Activated gamma-delta T cell (primary cell): ENCODE data around the gene P3H2.
"Not testable (repeated sequence)": the region's sequence is repeated elsewhere in the genome, so short reads cannot be mapped to it uniquely, and the experiment has no call there.

Experiments used
- DNase-seq: peaks from one replicate; lab custom pipeline; 2025; lab: John Stamatoyannopoulos, UW

The P3H2 gene

DNA sequence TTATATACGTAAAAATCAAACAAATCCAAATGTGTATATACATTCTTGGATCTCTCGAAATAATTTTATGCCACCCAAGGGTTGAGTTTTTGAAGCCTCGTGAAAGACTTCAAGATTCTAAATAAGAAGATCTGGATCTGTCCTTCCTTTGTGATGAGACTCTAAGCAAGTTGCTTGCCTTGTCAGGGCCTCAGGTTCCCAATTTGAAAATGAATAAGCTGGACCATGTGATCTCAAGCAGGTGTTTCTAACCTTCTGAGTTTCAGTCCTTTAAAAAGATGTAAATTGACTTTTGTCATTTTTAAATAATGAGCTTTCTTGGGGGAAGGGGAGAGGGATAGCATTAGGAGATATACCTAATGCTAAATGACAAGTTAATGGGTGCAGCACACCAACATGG, 137.1 kb downstream of the P3H2 start:
- no peak for DNase-seq

DNA sequence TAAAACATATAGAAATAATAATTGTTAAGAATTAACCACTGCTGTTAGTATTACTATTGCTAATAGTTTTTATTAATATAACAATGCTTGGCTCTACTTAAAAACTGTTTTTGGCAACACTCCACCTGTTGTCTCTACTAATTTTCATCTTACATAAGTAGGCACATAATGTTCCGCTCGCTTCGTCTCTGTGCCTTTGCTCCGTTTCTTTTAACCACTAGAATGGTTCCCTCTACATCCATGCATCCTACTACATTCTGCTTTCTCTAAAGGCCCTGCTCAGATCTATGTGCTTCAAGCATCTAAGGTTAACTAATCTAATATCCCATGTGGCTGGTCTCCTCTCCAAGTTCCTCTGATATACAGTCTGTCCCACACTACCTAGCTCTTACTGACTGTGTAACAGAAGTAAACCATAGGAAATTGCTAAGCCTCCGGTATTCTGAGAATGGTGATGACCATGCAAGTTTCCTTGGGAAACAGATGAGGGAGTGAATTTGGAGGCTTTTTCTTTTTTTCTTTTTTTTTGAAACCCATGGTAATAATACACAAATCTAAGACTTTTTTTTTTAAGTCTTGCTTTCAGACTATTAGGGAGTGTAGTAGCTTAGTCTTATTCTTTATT, 138.3 kb downstream of the P3H2 start:
- DNase-seq = no peak

DNA sequence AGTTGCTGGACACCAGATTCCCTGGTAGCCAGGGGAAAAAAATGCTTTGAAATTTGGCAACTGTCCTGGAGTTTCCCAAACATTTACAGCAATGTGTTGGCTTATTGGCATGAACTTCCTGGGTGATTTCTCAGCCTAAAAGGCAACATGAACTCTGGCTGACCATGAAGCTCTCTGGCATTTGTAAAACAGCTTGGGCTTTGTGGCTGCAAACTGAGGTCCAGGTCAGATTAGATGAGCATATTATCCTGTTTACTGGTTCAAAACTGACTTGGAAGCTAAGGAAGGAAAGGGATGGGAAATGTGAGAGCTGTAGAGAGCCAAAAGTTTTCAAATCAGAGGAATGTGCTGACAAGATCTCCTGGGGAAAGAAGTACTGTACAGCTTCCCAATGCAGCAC, 139.0 kb downstream of the P3H2 start:
- DNase-seq = no peak

DNA sequence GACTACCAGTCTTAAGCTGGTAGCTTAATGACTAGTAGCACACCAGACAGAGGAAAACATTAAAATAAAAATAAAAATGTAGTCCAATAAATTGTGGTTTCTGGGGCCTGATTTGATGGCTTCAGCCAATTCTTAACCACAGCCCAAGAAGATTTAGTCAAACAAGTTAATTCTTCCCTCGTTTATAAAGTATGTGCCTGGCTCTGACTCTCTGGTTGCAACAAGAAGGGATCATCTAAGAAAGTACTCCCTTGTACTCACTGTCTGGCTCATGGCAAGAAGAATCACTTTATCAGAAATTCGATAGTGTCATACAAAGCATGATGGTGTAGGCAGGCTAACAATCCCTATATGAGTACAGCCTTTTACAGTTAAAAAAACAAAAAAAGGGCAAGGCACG, 141.9 kb downstream of the P3H2 start:
- DNase-seq = no peak

DNA sequence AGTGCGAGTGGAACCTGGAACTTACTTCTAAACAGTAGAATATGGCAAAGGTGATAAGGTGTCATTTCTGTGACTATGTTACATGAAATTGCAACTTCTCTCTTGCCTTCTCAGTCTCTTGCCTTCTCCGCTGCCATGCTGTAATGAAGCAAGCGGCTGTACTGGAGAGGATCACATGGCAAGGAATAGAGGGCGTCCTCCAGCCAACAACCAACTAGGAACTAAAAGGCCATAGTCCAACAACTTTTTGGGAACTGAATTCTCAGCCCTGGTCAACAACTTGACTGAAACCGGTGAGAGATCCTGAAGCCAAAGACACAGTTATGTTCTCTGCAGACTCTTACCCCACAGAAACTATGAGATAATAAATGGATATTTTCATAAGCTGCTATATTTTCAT, 143.5 kb downstream of the P3H2 start:
- DNase-seq = no peak

DNA sequence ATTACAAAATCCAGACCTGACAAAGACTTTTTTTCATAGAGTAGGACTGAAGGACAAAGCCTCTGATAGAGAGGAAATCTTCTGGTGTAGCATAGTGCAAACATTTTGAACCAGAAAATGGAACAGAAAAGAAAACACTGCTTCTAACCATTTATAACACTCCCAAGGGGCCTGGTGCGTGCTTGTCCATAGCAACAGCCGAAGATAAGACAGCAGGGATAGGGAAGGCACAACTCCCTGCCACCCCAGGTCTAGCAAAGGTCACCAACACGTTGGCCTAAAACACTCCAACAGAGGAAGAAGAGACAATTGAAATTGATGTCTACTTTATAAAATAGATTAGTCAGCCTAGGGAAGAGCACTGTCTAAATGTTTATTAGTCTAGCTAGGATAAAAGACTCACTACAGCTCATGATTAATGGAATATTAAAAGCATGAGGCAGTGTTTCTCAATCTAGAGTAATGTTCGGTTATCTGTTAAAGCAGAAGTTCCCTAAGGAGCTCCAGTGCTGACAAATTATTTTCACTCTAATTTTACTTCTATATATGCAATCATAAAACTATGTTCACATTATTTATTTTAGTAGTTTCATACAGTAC, 145.2 kb downstream of the P3H2 start:
- no peak for DNase-seq

DNA sequence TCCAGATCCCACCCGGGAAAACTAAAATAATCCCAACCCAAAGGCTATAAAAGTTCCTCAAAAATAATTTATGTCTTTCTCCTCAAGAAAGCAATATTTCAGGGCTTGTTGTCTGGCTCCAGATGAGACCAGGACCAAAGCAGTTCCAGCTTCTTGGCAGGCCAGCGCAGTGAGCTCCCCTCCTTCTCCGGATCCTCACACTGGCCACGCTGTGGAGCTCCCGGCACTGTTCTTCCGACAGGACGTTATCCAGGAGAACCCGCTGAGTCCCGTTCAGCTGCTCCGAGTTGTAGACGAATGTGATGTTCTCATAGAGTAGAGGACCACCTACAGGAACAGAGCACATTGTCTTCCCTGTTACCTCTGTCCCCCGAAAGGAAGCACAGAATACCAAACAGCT, 146.3 kb downstream of the P3H2 start:
- DNase-seq = no peak

DNA sequence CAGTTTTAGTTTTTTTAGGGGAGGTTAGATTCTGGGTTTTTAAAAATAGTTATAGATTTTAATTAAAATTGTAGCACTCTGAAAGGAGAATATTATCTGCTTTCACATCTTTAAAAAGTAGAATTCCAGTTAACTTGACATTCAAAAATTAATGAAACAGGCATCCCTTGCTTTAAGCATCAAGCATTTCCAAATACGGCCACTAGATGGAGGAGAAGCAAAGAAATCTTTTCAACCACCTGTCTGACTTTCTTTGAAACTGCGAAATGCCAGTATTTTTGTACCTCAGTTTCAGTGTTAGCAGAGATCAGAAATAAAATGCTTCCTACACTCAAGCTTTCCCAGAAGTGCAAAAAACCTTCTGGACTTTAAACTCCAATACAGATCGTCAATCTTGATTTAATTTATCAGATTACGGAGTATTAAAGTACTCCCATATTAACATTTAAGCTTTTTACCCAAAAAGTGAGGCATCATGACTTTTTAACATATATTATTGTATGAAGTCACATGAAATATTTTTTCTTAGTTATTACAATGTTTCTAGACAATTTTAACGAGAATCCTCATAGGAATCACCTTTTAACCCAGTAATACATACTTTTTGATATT, 153.3 kb downstream of the P3H2 start:
- DNase-seq = no peak

DNA sequence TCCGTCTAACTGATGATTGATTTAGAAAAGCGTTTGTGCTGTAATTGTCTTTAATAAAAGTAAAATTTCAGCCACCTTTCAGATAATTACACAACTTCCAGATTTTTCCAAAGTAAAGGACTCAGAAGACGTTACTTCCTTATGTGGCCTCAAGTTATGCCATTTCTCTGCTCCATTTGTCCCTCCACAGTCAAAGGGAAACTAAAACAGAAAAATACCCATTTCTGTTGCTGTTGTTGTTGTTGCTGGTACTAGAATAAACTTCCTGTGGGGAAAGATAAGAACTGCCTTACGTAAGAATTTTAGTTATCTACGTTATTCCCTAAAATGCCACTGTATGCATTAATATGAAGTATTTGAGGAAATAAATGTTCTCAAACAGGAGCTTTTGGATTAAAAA, 153.9 kb downstream of the P3H2 start:
- DNase-seq = no peak

DNA sequence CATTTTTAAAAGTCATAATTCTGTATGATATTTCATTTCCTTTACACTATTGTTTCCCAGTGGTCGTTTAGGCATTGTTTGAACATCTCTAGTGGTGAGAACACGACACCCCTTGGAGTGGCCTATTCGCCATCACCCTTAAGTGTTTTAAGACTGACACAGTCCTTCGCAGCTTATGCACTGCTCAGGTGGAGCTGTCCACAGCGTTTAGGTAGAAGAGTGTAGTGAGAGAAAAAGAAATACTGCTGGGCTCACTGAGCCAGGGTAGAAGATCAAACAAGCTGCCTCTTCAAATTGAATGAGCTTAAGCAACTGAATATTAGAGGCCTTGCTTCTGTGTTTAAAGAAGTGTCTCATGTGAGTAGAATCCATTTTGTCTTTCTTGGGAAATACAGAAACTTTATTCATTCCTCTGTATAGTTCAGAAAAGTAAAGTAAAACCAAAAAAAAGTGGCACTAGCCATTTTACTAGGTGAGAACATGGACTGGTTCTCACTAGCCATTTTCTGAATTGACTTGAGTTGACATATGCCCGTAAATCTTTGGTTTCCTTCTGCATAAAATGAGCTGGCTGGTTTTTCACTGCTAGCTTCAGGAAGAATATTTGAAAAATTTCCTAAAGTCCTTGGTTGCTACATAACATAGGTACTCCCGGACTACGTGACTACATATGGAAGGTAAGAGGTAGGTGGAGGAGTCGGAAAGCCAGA, 155.9 kb downstream of the P3H2 start:
- DNase-seq = no peak

DNA sequence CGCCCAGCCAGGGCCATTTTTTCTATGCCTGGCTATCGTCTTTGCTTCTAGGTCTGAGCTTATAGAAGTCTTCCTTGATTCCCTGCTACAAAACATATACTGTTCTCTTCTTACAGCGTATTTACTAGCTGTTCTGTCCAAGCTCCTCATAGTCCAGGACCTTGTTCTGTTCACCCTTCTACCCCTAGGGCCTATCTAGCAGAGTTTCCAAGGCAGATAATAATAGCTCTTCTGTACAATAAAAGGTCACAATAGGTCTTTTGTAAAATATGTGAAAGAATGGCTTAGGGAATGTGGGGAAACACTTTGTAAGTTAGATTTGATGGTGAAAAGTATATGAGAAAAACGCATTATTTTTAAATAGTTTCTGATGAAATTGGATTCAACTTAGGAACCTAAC, 158.2 kb downstream of the P3H2 start:
- DNase-seq = no peak

DNA sequence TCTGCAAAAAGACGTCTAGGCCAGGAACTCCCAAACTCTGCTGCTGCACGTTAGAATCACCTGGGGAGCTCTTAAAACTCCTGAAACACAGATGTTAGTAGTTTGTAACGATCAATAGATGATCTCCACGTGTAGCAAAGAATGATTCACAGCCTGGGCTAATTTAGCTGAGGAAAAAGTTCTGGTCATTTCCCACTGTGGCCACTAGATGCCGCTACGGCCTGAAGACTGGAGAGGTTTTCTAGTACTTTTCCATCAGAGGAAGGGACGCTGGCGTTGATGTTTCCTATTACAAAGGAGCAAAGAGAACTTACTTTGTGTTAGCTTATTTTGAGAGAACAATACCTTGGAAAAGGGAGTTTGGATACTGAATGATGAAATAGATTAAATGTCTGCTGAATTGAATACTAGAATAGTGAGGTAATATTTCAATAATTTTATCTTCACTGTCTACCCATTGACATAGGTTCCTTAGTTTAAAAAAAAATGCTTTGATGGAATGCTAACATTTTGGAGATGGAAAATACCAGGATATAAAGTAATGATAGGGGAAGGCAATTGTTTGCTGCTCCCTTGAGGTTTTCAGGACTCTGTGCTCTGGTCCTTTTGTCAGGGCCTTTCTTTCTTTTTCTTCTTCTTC, 159.1 kb downstream of the P3H2 start:
- no peak for DNase-seq

DNA sequence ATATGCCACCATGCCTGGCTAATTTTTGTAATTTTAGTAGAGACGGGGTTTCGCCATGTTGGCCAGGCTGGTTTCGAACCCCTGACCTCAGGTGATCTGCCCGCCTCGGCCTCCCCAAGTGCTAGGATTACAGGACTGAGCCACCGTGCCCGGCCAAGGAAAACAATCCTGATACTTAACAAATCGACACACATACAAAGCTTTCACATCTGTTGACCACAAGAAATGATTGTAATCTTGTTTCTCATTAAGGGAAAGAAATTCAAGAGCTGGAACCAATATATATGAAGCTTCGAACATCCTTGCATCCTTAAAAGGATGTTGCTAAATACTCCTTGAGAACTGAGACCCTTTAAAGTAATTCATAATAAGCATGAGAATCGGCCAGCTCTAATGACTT, 159.6 kb downstream of the P3H2 start:
- not testable (repeated sequence) for DNase-seq

DNA sequence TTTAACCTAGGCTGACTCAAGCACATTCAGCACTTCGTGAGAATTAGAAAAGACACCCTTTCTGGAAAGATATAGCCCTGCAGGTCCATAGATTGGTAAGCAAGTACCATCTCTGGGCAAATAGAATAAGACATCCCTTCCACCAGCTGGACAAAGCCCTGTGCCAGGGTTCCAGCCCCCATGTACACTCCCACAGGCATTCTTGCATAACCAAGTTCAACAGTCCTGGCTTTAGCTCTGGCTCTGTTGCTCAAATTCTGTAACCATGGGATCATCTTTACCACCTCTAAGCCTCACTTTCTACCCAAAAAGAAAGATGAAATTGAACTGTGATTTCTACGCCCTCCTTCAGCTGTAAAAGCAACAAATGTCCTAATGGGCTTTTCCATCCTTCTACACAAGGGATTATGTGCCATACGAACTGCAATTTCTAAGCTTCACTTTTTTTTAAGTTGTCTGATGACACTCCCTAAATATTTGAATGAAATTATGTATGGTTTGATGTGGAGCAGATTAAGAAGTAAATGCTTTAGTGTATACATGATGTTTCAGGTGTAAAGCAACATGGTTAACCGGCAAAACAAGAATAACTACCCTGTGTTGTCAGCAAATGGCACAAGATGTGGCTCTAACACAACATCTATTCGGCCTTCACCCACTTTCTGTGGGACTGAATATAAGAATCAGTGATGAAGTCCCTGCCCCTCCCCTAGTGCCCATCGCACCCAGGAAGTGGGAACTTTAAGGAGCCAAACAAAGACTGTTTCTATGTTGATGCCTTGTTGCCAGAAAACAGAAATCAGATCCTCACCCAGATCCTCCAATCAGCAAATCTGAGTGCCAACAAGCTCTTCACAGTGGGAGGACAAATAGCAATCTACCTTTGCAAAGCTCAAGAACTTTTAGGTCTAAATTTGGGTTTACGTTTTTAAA, 165.7 kb downstream of the P3H2 start:
- no peak for DNase-seq

DNA sequence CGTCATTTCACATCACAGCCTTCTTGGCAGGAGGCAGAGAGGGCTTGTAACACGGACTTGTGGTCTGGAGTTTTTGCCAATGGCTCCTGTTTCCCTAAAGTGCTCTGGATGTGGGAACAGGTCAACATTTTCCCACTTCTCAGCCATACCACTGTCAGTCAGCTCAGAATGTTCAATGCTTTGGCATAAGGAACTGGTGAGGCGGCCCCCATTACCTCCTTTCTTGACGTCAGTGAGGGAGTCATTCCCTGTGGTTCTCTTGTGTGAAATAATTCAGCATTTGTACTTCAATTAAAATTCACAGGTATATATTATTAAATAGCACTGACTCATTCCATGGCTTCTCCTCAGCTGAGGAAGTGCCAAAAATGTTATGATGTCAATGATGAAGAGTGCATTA, 167.1 kb downstream of the P3H2 start:
- no peak for DNase-seq

DNA sequence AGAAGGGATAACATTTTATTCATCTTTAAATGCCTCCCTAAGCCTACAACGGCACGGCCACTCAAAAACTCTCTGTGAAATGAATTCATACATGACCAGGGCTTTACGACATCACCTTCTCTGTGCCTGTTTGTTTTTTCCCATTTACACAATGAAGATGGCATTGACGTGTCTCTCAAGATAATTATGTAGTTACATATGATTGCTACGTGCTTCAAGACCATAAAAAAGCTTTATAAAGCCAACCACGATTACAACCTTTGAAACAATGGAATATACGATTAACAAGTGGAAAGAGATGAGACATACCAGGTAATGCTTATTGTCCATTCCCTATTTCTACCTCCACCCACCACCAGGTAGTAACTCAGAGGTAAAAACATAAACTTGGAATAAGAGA, 168.4 kb downstream of the P3H2 start:
- no peak for DNase-seq

DNA sequence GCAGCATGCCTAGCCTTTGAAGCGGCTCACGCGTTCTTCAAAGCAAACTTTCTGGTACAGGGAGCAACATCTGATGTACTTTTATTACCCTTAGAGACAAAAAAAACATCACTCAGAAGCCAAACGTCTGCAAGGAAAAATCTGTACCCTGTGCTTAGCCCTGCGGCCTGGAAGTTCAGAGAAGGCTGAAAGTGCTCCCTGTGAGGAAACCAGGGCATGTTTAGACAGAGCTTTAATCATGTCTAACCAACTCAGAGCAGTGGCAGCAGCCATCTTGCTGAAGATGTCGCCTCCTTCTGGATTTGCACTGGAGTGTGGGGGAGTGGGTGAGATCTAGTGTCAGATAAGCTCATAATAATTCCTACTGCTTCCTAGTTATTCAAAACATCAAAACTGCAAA, 170.4 kb downstream of the P3H2 start:
- DNase-seq = no peak

DNA sequence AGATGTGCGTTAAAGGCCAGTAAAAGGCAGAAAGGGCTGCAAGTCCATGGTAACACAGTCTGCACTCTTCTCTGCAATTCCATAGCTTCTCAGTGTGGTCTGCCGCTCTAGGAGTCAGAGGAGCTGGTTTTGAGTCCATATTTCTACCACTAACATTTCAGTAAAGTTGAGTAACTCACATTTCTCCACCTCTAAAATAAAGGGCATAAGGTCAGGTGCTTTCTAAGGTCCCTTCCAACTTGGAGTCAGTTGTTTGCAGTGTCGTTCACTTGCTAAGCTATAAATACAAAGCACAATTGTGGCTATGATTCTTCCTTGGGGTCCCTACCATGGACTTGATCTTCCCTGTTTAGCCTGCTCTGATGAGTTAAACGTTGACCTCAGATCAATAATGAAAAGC, 171.1 kb downstream of the P3H2 start:
- DNase-seq = no peak

DNA sequence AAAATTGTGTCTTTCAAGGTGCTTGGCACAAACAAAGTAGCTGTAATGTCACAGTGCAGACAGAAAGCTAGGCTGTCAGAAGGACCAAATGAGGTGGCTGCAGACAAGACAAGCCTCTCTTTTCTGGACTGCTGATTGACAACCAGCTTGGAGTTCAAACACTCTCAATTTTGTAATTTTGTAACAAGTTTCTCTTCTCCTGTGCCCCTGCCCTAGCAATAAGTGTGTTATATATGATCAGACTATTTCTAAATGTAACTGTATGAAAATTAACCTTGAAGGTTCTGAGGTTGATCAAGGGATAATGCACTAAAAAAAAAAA, 172.0 kb downstream of the P3H2 start:
- no peak for DNase-seq

DNA sequence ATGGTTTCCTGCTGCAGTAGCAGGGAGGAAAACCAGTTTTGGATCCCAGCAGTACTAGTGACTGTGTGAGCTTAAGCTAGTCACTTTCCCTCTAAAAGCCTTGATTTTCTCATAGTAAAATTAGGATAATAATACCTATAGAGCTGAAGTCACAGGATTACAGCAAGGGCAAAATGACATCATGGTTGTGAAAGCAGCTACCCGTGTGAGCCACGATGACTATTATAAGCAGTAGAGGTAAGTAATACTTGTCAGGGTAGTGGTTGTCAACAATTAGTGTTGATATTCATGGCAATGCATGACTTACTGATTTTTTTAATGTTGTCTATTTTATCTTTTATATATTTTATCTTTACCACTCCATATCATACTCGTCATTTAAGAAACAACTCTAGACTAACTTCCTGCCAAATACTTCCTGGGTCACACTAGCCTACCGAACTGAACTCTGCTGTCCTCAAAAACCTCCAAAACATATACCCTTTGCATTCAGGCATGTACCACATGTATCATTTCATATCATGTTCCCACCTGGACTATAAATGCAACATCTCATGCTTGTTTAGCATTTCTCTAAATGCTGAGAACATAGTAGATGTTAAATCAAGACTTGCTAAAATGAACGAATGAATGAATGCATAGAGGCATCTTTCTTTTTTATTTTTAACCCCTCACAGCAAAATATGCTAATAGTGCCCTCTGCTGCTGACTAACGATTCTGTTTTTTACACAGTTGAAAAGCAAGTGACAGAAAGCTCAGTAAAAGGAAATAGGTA, 172.6 kb downstream of the P3H2 start:
- DNase-seq = no peak

DNA sequence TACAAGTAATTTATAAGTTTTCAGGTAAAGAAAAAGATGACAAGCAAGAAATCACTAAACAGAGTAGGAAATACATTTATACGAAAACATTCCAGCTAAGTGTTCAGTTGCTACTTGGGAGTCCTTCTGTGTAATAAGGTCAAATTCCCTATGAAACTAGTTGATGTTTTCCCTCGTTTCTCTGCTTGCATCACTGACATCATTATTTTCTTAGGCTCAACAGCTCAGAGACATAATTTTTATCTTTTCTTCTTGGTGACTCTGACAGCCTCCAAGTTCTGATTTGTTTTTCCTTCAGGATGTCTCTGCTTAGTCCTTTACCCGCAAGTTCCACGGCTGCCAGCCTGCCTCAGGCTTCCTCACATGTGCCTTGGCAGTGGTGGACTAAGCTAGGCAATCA, 173.6 kb downstream of the P3H2 start:
- DNase-seq = no peak
